Neural progenitor cell (in vitro differentiated cells): ENCODE measurements around the gene TRAF3. TPM values are rescaled to one million over a fixed set of nuclear protein-coding genes. Genes with fewer than 3 reads are reported as not detected.

Experiments
- DNase-seq: peaks from one replicate; pipeline ENCODE4 v3.0.0-alpha.2; 2016; ENCODE audit warnings: low spot score
- H2AFZ ChIP-seq: fragments of 200-600 bp; sonication (generic); replicated peaks from 2 replicates; pipeline ENCODE4 v1.6.1; 2016; ENCODE audit warnings: antibody characterized with exemption
- H3F3A ChIP-seq: fragments of 200-600 bp; sonication (generic); 2 replicates; pipeline ENCODE4 v1.6.1; 2016; ENCODE audit warnings: antibody characterized with exemption, low read depth
- H3K27ac ChIP-seq: fragments of 200-600 bp; sonication (generic); 2 replicates; pipeline ENCODE4 v1.5.1; 2016; ENCODE audit warnings: mild to moderate bottlenecking
- H3K27me3 ChIP-seq: fragments of 200-600 bp; sonication (generic); 2 replicates; pipeline ENCODE4 v1.6.1; 2016; ENCODE audit warnings: mild to moderate bottlenecking, moderate library complexity
- H3K36me3 ChIP-seq: fragments of 200-600 bp; sonication (generic); 2 replicates; pipeline ENCODE4 v1.5.1; 2016
- H3K4me1 ChIP-seq: fragments of 200-600 bp; sonication (generic); 2 replicates; pipeline ENCODE4 v1.6.1; 2016; ENCODE audit warnings: mixed run types
- H3K4me2 ChIP-seq: fragments of 200-600 bp; sonication (generic); 2 replicates; pipeline ENCODE4 v1.6.1; 2016
- H3K4me3 ChIP-seq: fragments of 200-600 bp; sonication (generic); 2 replicates; pipeline ENCODE4 v1.5.1; 2016
- H3K79me2 ChIP-seq: fragments of 200-600 bp; sonication (generic); 2 replicates; pipeline ENCODE4 v1.6.1; 2016; ENCODE audit warnings: low read depth
- H3K9ac ChIP-seq: fragments of 200-600 bp; sonication (generic); 2 replicates; pipeline ENCODE4 v1.6.1; 2016
- H3K9me3 ChIP-seq: fragments of 200-600 bp; sonication (generic); 2 replicates; pipeline ENCODE4 v1.5.1; 2016; ENCODE audit warnings: low read depth
- H4K20me1 ChIP-seq: fragments of 200-600 bp; sonication (generic); 2 replicates; pipeline ENCODE4 v1.6.1; 2016; ENCODE audit warnings: low read depth
- H3K27ac Mint-ChIP-seq: 3 replicates; pipeline ENCODE4 v1.8.0; 2021; ENCODE audit warnings: mixed read lengths
- H3K27me3 Mint-ChIP-seq: 2 replicates; pipeline ENCODE4 v1.8.0; 2022; ENCODE audit warnings: low read depth, mild to moderate bottlenecking, inconsistent platforms, moderate library complexity, mixed read lengths; ENCODE audit not compliant: insufficient read depth
- H3K36me3 Mint-ChIP-seq: 3 replicates; pipeline ENCODE4 v1.8.0; 2021; ENCODE audit warnings: mixed read lengths
- H3K4me1 Mint-ChIP-seq: 3 replicates; pipeline ENCODE4 v1.8.0; 2021; ENCODE audit warnings: mixed read lengths
- H3K4me3 Mint-ChIP-seq: 3 replicates; pipeline ENCODE4 v1.8.0; 2021; ENCODE audit warnings: mild to moderate bottlenecking, moderate library complexity, mixed read lengths
- H3K9me3 Mint-ChIP-seq: 3 replicates; pipeline ENCODE4 v1.8.0; 2020; ENCODE audit warnings: mixed read lengths
- CTCF ChIP-seq: fragments of 200-600 bp; sonication (generic); IDR thresholded peaks from 2 replicates; pipeline ENCODE4 v1.5.1; 2017; ENCODE audit warnings: antibody characterized with exemption, mild to moderate bottlenecking
- EZH2 ChIP-seq: fragments of 200-600 bp; sonication (generic); IDR thresholded peaks from 2 replicates; pipeline ENCODE4 v1.6.1; 2017; ENCODE audit warnings: antibody characterized with exemption, mild to moderate bottlenecking, moderate library complexity
- EZH2phosphoT487 ChIP-seq: fragments of 200-600 bp; sonication (generic); IDR thresholded peaks from 2 replicates; pipeline ENCODE4 v1.6.1; 2017; ENCODE audit warnings: antibody characterized with exemption
- total RNA-seq: library from RNA; depleted of rRNA; stranded (reverse); fragments of >200 nt; gene quantifications from 2 replicates; pipeline ENCODE4 v1.2.3, GENCODE V29; 2015; ENCODE audit warnings: low replicate concordance

TRAF3 gene
- total RNA-seq, 1 donor from 2014 or later, result 18.1 TPM

GRCh38 chr14:102907980-102908730, 130.9 kb downstream of the TRAF3 start:
- H3K79me2 ChIP-seq, result no peaks in the 10 kb centered on the region
- H3K9ac ChIP-seq, result no peak overlapping the region
- no peak overlapping the region for H3K4me2 ChIP-seq
- Mint-ChIP-seq H3K9me3 (peaks cover 5% of the 10 kb centered on the region), H3K36me3 (peaks cover 25% of the 10 kb centered on the region), H3K4me1 (peaks cover 6% of the 10 kb centered on the region), H3K27ac (peak overlapping the region; percentile 37), H3K27me3 (peaks cover 8% of the 10 kb centered on the region), H3K4me3 (no peak overlapping the region)
- no peak overlapping the region for H3K4me3 ChIP-seq
- peaks cover 6% of the 10 kb centered on the region for H3K36me3 ChIP-seq
- no peaks in the 10 kb centered on the region for H3K4me1 ChIP-seq
- DNase-seq, result no peak
- no peaks in the 10 kb centered on the region for H4K20me1 ChIP-seq
- H2AFZ ChIP-seq, result no peak overlapping the region
- H3K27ac ChIP-seq, result no peak overlapping the region
- H3K27me3 ChIP-seq, result no peaks in the 10 kb centered on the region
- no peak for TF ChIP-seq EZH2phosphoT487
- no peak for TF ChIP-seq CTCF
- TF ChIP-seq EZH2, result no peak
- H3K9me3 ChIP-seq, result no peaks in the 10 kb centered on the region
- no peaks in the 10 kb centered on the region for H3F3A ChIP-seq

DNA sequence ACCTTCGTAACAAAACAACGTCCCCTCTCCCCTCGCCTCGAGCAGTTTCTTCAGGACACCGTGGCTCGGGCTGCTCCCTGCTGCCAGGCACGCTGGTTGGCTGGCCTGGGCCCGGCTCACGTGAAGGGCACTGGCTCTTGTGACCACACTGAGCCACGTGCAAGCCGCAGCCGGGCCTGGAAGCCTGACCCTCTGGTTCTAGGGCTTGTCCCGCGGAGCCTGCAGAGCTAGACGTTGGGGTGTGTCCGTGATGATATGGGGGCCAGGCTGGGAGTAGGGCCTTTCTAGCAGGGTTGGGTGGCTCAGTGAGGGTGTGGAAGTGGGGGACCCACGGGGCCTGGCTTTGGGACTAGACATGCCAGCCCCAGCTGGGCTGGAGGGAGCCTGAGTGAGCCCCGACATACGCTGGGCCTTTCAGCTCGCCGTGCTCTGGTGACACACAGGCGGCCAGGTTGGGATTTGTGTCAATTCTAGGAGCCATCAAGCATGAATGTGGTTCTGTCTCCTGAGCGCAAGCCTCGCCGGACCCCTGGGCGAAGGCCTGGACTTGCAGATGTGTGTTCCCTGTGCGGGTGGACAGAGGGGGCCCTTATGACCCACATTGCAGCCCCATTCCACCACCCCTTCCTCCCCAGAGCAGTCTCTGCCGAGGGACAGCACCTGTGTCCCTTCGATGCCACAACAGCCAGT, 131.7 kb downstream of the TRAF3 start:
- H3K4me1 ChIP-seq, result no peaks in the 10 kb centered on the region
- H3K36me3 ChIP-seq, result peaks cover 6% of the 10 kb centered on the region
- no peaks in the 10 kb centered on the region for H4K20me1 ChIP-seq
- no peak for DNase-seq
- H3K9me3 ChIP-seq, result no peaks in the 10 kb centered on the region
- Mint-ChIP-seq H3K36me3 (peaks cover 22% of the 10 kb centered on the region), H3K27ac (no peak overlapping the region), H3K27me3 (peaks cover 8% of the 10 kb centered on the region), H3K9me3 (peaks cover 5% of the 10 kb centered on the region), H3K4me3 (no peak overlapping the region), H3K4me1 (peaks cover 6% of the 10 kb centered on the region)
- H3K9ac ChIP-seq, result no peak overlapping the region
- no peak overlapping the region for H2AFZ ChIP-seq
- no peak overlapping the region for H3K27ac ChIP-seq
- H3K79me2 ChIP-seq, result no peaks in the 10 kb centered on the region
- no peaks in the 10 kb centered on the region for H3F3A ChIP-seq
- H3K4me2 ChIP-seq, result no peak overlapping the region
- no peaks in the 10 kb centered on the region for H3K27me3 ChIP-seq
- no peak overlapping the region for H3K4me3 ChIP-seq
- TF ChIP-seq CTCF (no peak), EZH2phosphoT487 (no peak), EZH2 (no peak)

DNA sequence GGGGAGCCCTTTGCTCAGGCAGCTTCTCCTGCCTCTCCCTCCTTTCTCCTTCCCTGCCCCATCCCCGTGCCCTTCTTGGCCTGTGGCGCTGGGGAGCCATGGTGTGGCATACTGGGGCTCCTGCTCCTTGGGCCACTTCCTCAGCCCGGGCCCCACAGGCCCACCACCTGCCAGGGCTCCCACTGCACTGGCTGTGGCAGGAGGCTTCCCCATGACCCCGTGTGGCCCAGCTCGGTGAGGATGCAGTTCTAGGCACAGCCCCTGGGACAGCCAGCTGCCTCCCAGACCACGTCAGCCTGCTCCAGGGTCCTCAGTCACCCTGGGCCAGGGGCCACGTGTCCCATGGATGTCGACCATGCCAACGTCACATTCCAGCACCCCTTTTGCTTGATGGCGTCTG, 132.2 kb downstream of the TRAF3 start:
- Mint-ChIP-seq H3K9me3 (peaks cover 5% of the 10 kb centered on the region), H3K27ac (no peak overlapping the region), H3K4me3 (no peak overlapping the region), H3K36me3 (peaks cover 22% of the 10 kb centered on the region), H3K4me1 (peaks cover 6% of the 10 kb centered on the region), H3K27me3 (peaks cover 6% of the 10 kb centered on the region)
- Histone ChIP-seq H3K9me3 (no peaks in the 10 kb centered on the region), H3K36me3 (peaks cover 6% of the 10 kb centered on the region), H3K4me1 (no peaks in the 10 kb centered on the region), H4K20me1 (no peaks in the 10 kb centered on the region), H3K9ac (no peak overlapping the region), H3K27me3 (no peaks in the 10 kb centered on the region), H3K79me2 (no peaks in the 10 kb centered on the region), H2AFZ (no peak overlapping the region), H3K4me3 (no peak overlapping the region), H3K4me2 (no peak overlapping the region), H3F3A (no peaks in the 10 kb centered on the region), H3K27ac (no peak overlapping the region)
- DNase-seq, result no peak
- TF ChIP-seq EZH2 (no peak), EZH2phosphoT487 (no peak), CTCF (no peak)
